Astrocyte of the cerebellum (primary cell): ENCODE results near the gene NUDT14.

Source experiments
- DNase-seq: peaks from one replicate; pipeline ENCODE4 v3.0.0-alpha.2; 2011; ENCODE audit warnings: low read depth
- H3K4me3 ChIP-seq: 2 replicates; pipeline ENCODE4 v1.5.1; 2011; ENCODE audit warnings: mild to moderate bottlenecking, low read depth, low read length, moderate library complexity
- CTCF ChIP-seq: IDR thresholded peaks from 2 replicates; pipeline ENCODE4 v1.5.1; 2012; ENCODE audit warnings: low read length, low read depth, moderate library complexity, mild to moderate bottlenecking; ENCODE audit errors: missing control alignments
- in situ Hi-C: cut with HindIII; loops from 2 replicates; pipeline ENCODE4 v1.10.0; 2017; ENCODE audit warnings: low sequenced_read_pairs

Gene NUDT14

GRCh38 chr14:105180592-105181548 is at the start of gene NUDT14:
TSS of gene NUDT14 (minus strand) at chr14:105181312. CDS start at chr14:105181209, 103 bp downstream.
- no peak for DNase-seq
- in situ Hi-C loops: loop anchor here (25.0 kb wide), 1 partner anchor 106 kb away; no protein-coding TSS in a partner anchor
- peak within 1 kb of the TSS; percentile 40 for H3K4me3 ChIP-seq
- no peak for TF ChIP-seq CTCF

- no peak for DNase-seq
- no peak overlapping the region for H3K4me3 ChIP-seq
- in situ Hi-C loops: no loop called here
- TF ChIP-seq CTCF: no peak
Observed at GRCh38 chr14:105229099-105229655, 48.1 kb upstream of the NUDT14 start.

- in situ Hi-C loops: no loop called here
- no peak for DNase-seq
- TF ChIP-seq CTCF: no peak
- no peak overlapping the region for H3K4me3 ChIP-seq
Observed at GRCh38 chr14:105228562-105228961, 47.5 kb upstream of the NUDT14 start.

GRCh38 chr14:105227346-105227745 is 46.2 kb upstream of the NUDT14 start:
- no peak for TF ChIP-seq CTCF
- no peak overlapping the region for H3K4me3 ChIP-seq
- no peak for DNase-seq
- in situ Hi-C loops: no loop called here

- TF ChIP-seq CTCF: no peak
- in situ Hi-C loops: no loop called here
- H3K4me3 ChIP-seq: no peak overlapping the region
- no peak for DNase-seq
Observed at GRCh38 chr14:105226198-105226597, 45.1 kb upstream of the NUDT14 start.

- TF ChIP-seq CTCF: no peak
- in situ Hi-C loops: no loop called here
- DNase-seq: no peak
- H3K4me3 ChIP-seq: no peak overlapping the region
Observed at GRCh38 chr14:105224845-105225570, 43.9 kb upstream of the NUDT14 start.
